ENCODE data around the gene TPST2.
A peak's percentile ranks its signal among the peaks of the same experiment; 100 is the strongest.

The TPST2 gene

GRCh38 chr22:26489447-26490036, 100.4 kb downstream of the TPST2 start:
- DNase-seq (ENCODE audit: low read depth): no peak
- TF ChIP-seq CTCF (IDR thresholded peaks at IDR 0.05; ENCODE audit: low read depth, low read length, missing control alignments): no peak
- no peak overlapping the region for H3K4me3 ChIP-seq (ENCODE audit: low read depth, low read length)
- in situ Hi-C loops (cut with HindIII; ENCODE audit: low sequenced_read_pairs): no loop called here

DNA sequence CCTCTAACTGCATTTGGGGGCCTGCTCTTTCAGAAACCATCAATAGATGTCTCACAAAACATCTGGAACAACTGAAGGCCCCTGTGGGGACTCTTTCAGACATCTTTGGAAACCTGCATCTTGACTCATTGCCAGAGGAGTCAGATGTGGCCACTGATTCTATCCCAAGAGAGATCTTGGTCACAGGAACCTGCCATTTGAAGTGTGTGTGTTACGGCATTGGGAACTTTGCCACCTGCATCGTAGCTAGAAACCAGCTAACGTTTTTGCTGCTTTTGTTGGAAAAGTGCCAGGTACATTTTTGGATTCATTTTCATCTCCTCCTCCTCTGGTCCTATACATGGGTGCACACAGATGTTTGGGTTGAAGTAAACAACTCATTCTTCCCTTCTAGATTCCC, 101.9 kb downstream of the TPST2 start:
- in situ Hi-C loops (cut with HindIII; ENCODE audit: low sequenced_read_pairs): no loop called here
- no peak for TF ChIP-seq CTCF (IDR thresholded peaks at IDR 0.05; ENCODE audit: low read depth, low read length, missing control alignments)
- no peak overlapping the region for H3K4me3 ChIP-seq (ENCODE audit: low read depth, low read length)
- no peak for DNase-seq (ENCODE audit: low read depth)

DNA sequence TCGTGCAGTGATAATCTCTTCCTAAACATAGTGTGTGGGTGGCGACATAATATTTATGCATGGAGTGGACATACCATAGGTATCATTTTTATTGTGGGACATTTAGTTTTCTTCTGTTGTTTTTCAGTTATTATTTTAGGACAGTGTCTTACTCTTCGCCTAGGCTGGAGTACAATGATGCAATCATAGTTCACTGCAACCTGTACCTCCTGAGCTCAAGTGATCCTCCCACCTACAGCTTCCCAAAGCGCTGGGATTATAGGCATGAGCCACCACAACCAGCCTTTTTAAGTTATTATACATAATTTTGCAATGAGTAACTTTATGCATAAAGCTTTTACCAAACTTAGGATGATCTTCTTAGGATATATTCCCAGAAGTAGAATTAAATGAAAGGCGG, 103.5 kb downstream of the TPST2 start:
- no peak overlapping the region for H3K4me3 ChIP-seq (ENCODE audit: low read depth, low read length)
- in situ Hi-C loops (cut with HindIII; ENCODE audit: low sequenced_read_pairs): no loop called here
- TF ChIP-seq CTCF (IDR thresholded peaks at IDR 0.05; ENCODE audit: low read depth, low read length, missing control alignments): no peak
- DNase-seq (ENCODE audit: low read depth): no peak

DNA sequence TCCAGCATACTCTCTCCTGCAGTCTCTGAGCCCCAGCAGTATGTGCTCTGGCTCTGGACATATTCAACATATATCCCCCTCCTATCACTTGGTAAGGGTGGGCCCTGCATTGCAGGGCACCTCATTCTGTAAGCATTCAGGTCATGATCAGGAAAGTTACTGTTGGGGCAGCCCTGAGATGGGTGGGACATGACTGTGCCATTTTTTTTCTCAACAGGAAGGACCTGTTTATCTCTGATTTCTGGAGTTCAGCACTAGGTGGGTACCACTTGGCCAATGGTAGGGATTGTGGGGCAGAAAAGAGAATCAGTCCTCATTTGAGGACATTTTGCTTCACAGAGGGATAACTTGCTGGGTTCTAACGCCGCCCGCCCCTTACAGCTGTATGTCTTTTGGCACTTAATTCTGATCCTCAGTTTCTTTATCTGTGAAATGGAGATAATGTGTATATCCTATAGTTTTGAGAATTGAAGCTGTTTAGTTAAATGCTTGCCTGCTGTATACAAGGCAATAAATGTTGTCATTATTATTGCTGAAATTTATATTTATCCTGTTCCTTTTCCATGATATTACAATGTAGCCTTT, 104.0 kb downstream of the TPST2 start:
- in situ Hi-C loops (cut with HindIII; ENCODE audit: low sequenced_read_pairs): no loop called here
- DNase-seq (ENCODE audit: low read depth): no peak
- H3K4me3 ChIP-seq (ENCODE audit: low read depth, low read length): no peak overlapping the region
- no peak for TF ChIP-seq CTCF (IDR thresholded peaks at IDR 0.05; ENCODE audit: low read depth, low read length, missing control alignments)

DNA sequence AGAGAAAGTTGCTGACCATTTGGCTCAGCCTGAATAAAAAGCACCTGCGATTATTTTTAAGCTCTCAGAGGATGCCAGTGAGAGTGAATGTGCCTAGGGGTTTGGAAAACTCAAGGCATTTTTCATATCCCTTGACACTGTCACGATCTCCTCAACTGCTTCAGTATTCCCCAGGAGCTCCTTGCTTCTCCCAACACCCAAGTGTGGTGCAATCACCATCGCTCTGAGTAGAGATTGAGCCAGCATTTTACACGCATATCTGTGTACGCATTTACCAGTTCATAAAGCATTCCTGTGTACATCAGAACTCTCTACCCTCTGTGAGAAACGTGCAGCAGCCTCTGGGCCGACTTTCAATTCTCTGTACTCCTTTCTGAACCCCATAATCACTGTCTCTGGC, 104.9 kb downstream of the TPST2 start:
- in situ Hi-C loops (cut with HindIII; ENCODE audit: low sequenced_read_pairs): no loop called here
- no peak for TF ChIP-seq CTCF (IDR thresholded peaks at IDR 0.05; ENCODE audit: low read depth, low read length, missing control alignments)
- DNase-seq (ENCODE audit: low read depth): no peak
- H3K4me3 ChIP-seq (ENCODE audit: low read depth, low read length): peak overlapping the region; percentile 92

DNA sequence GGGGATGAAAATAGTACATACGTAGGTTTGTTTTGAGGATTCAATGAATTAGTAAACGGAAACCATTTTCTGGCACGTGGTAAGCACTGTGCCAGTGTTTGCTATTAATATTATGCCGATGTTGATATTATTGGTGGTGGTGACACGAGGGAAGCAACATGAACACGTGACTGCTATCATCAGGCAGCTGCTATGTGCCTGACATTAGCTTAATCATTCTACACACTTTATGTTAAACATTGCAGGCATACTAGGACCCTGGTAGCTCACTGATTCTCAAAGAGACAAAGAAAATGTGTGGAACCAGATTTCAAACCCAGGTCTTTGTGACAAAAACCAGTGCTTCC, 105.6 kb downstream of the TPST2 start:
- H3K4me3 ChIP-seq (ENCODE audit: low read depth, low read length): peak overlapping the region; percentile 92
- TF ChIP-seq CTCF (IDR thresholded peaks at IDR 0.05; ENCODE audit: low read depth, low read length, missing control alignments): no peak
- in situ Hi-C loops (cut with HindIII; ENCODE audit: low sequenced_read_pairs): no loop called here
- DNase-seq (ENCODE audit: low read depth): no peak
